ENCODE data around the gene TRPV3. TPM values are rescaled to one million over a fixed set of nuclear protein-coding genes. Genes with fewer than 3 reads are reported as not detected.

Gene TRPV3
- total RNA-seq, 2 experiments from 2014 or later, result 0.25 to 0.56 TPM

DNA sequence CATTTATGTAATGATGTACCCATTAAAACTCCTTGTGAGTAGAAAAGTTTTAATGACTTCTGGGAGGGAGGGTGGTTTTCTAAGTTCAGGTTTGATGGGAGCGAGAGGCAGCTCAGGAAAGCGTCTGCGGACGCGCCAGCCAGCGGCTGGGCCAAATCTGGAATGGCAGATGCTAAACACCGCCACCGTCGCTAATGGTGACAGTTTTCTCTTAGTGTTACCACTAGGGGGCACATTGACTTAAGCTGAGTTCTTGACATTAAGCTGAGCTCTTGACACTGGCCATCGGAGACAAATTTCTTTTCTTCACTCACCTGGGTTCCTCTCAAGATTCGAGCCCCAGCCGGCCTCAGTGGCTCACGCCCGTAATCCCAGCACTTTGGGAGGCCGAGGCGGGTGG, 44.9 kb upstream of the TRPV3 start:
- POLR2A ChIA-PET, result no interaction called here
- H3K4me1 Mint-ChIP-seq (ENCODE audit: low read depth), result no peaks in the 10 kb centered on the region
- no peaks in the 10 kb centered on the region for H3K9me3 ChIP-seq (ENCODE audit: control insufficient read depth in 1 of 2, insufficient read depth in 1 of 2, low read length in 2 of 2)
- peak in 4 of 14 experiments; percentile 6 to 39 (median 30) for DNase-seq
- CTCF ChIA-PET, result no interaction called here
- no peaks in the 10 kb centered on the region for H3K9me3 Mint-ChIP-seq
- peaks cover 2% of the 10 kb centered on the region for H3K36me3 ChIP-seq (ENCODE audit: insufficient read depth, low read length)
- H3K4me3 Mint-ChIP-seq, result no peak overlapping the region
- no peak overlapping the region for H3K4me3 ChIP-seq (ENCODE audit: low read length)
- no peaks in the 10 kb centered on the region for H3K36me3 Mint-ChIP-seq (ENCODE audit: low read depth)
- no peak for ATAC-seq (ENCODE audit: poor library complexity)
- no peaks in the 10 kb centered on the region for H3K27me3 Mint-ChIP-seq
- H3K27ac Mint-ChIP-seq, result no peak overlapping the region
- peaks cover 3% of the 10 kb centered on the region for H3K4me1 ChIP-seq (ENCODE audit: insufficient read depth, low read length)
- TF ChIP-seq, protein P1, sequence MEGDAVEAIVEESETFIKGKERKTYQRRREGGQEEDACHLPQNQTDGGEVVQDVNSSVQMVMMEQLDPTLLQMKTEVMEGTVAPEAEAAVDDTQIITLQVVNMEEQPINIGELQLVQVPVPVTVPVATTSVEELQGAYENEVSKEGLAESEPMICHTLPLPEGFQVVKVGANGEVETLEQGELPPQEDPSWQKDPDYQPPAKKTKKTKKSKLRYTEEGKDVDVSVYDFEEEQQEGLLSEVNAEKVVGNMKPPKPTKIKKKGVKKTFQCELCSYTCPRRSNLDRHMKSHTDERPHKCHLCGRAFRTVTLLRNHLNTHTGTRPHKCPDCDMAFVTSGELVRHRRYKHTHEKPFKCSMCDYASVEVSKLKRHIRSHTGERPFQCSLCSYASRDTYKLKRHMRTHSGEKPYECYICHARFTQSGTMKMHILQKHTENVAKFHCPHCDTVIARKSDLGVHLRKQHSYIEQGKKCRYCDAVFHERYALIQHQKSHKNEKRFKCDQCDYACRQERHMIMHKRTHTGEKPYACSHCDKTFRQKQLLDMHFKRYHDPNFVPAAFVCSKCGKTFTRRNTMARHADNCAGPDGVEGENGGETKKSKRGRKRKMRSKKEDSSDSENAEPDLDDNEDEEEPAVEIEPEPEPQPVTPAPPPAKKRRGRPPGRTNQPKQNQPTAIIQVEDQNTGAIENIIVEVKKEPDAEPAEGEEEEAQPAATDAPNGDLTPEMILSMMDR (IDR thresholded peaks at IDR 0.05), result no peak
- no peak overlapping the region for H3K27ac ChIP-seq (ENCODE audit: low read depth in 1 of 2, low read length in 2 of 2)
- no peaks in the 10 kb centered on the region for H3K27me3 ChIP-seq (ENCODE audit: control insufficient read depth in 1 of 2, insufficient read depth in 2 of 2, low read length in 2 of 2)
- intact Hi-C loops (cut with DNase I, micrococcal nuclease), result no loop called here

DNA sequence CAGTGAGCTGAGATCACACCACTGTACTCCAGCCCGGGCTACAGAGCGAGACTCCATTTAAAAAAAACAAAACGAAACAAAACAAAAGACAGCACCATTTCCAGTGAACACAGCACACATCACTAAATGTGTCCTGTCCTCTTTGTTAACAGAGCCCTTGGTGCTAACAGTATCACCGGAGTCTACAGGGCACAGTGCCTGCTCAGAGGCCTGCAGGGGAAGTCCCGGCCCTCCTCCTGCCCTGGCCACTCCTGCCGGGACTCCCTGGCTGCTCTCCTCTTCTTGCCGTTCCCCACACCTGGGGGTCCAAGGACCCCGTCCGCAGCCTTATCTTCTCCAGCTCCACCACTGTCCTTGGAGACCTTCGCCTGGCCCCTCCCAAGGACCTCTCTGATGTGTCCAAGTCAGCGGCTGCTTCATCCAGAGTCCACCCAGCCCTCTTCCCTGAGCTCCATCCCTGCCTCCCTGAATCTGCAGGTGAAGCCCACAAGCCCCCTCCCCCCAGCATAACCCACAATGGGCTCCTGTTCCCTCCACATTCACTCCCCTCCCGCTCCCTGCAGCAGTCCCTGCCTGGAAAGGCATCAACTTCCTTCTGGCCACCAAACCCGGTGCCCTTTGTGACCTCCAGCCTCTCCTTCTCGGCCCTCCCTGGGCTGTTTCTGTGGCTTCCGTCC, 43.1 kb upstream of the TRPV3 start:
- Mint-ChIP-seq H3K9me3 (no peaks in the 10 kb centered on the region), H3K4me1 (ENCODE audit: low read depth) (no peaks in the 10 kb centered on the region), H3K36me3 (ENCODE audit: low read depth) (no peaks in the 10 kb centered on the region), H3K27ac (no peak overlapping the region), H3K27me3 (no peaks in the 10 kb centered on the region), H3K4me3 (no peak overlapping the region)
- Histone ChIP-seq H3K36me3 (ENCODE audit: insufficient read depth, low read length) (peaks cover 2% of the 10 kb centered on the region), H3K4me1 (ENCODE audit: insufficient read depth, low read length) (peaks cover 3% of the 10 kb centered on the region), H3K27me3 (ENCODE audit: control insufficient read depth in 1 of 2, insufficient read depth in 2 of 2, low read length in 2 of 2) (no peaks in the 10 kb centered on the region), H3K27ac (ENCODE audit: low read depth in 1 of 2, low read length in 2 of 2) (no peak overlapping the region), H3K4me3 (ENCODE audit: low read length) (no peak overlapping the region), H3K9me3 (ENCODE audit: control insufficient read depth in 1 of 2, insufficient read depth in 1 of 2, low read length in 2 of 2) (no peaks in the 10 kb centered on the region)
- ATAC-seq (ENCODE audit: poor library complexity) (no peak), DNase-seq (no peak)
- TF ChIP-seq, protein P1 (IDR thresholded peaks at IDR 0.05), result no peak
- ChIA-PET POLR2A (no interaction called here), CTCF (no interaction called here)
- intact Hi-C loops (cut with DNase I, micrococcal nuclease), result no loop called here

DNA sequence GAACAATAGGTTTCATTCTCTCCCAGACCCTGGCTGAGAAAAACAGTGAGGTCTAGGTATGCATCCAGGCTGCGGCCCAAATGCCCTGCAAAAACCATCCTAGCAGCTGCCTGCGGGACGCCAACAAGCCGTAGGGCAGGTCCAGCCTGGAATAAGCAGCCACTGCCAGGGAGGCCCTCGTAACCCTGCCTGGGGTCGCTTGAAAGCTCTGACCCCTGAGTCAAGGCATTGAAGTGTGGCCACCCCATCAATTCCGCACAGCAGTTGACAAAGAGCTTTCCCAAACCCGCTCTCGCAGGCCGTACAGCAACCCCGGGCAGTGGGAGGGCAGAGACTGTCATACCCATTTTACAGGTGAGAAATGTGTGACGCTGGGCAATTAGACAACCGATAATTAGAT, 40.5 kb upstream of the TRPV3 start:
- intact Hi-C loops (cut with DNase I, micrococcal nuclease), result no loop called here
- Histone ChIP-seq H3K27ac (ENCODE audit: low read depth in 1 of 2, low read length in 2 of 2) (no peak overlapping the region), H3K36me3 (ENCODE audit: insufficient read depth, low read length) (peaks cover 2% of the 10 kb centered on the region), H3K4me3 (ENCODE audit: low read length) (no peak overlapping the region), H3K9me3 (ENCODE audit: control insufficient read depth in 1 of 2, insufficient read depth in 1 of 2, low read length in 2 of 2) (no peaks in the 10 kb centered on the region), H3K4me1 (ENCODE audit: insufficient read depth, low read length) (peaks cover 3% of the 10 kb centered on the region), H3K27me3 (ENCODE audit: control insufficient read depth in 1 of 2, insufficient read depth in 2 of 2, low read length in 2 of 2) (no peaks in the 10 kb centered on the region)
- ChIA-PET CTCF (no interaction called here), POLR2A (no interaction called here)
- TF ChIP-seq, protein P1 (IDR thresholded peaks at IDR 0.05), result no peak
- Mint-ChIP-seq H3K4me3 (no peak overlapping the region), H3K27me3 (no peaks in the 10 kb centered on the region), H3K36me3 (ENCODE audit: low read depth) (no peaks in the 10 kb centered on the region), H3K9me3 (no peaks in the 10 kb centered on the region), H3K4me1 (ENCODE audit: low read depth) (no peaks in the 10 kb centered on the region), H3K27ac (no peak overlapping the region)
- no peak for DNase-seq
- ATAC-seq (ENCODE audit: poor library complexity), result no peak
